GM23338 (cell line): ENCODE results near the gene GLTP. TPM values are rescaled to one million over a fixed set of nuclear protein-coding genes. Genes with fewer than 3 reads are reported as not detected.

ENCODE experiments used
- ATAC-seq: fragments of 200-7000 bp; cut with Tn5 transposase; 3 replicates; pipeline ENCODE4 v1.9.1; 2020
- DNase-seq: peaks from one replicate; pipeline ENCODE4 v3.0.0-alpha.2; 2015; ENCODE audit warnings: low spot score
- H2AFZ ChIP-seq: fragments of 200-600 bp; sonication (generic); 2 replicates; pipeline ENCODE4 v1.8.0; 2016; ENCODE audit warnings: antibody characterized with exemption, mild to moderate bottlenecking, moderate library complexity
- H3F3A ChIP-seq: fragments of 200-600 bp; sonication (generic); replicated peaks from 2 replicates; pipeline ENCODE4 v1.8.0; 2017; ENCODE audit warnings: antibody characterized with exemption, mixed run types, low read depth
- H3K27ac ChIP-seq: fragments of 200-600 bp; sonication (generic); 2 replicates; pipeline ENCODE4 v1.6.1; 2016; ENCODE audit warnings: low read depth
- H3K27me3 ChIP-seq: fragments of 200-600 bp; sonication (generic); 2 replicates; pipeline ENCODE4 v1.8.0; 2016; ENCODE audit warnings: mild to moderate bottlenecking, mixed run types, moderate library complexity; ENCODE audit not compliant: insufficient read depth
- H3K36me3 ChIP-seq: fragments of 200-600 bp; sonication (generic); 2 replicates; pipeline ENCODE4 v1.8.0; 2016; ENCODE audit warnings: mild to moderate bottlenecking; ENCODE audit not compliant: insufficient read depth
- H3K4me1 ChIP-seq: fragments of 200-600 bp; sonication (generic); 2 replicates; pipeline ENCODE4 v1.8.0; 2016; ENCODE audit warnings: mild to moderate bottlenecking, moderate library complexity; ENCODE audit not compliant: insufficient read depth
- H3K4me2 ChIP-seq: fragments of 200-600 bp; sonication (generic); 2 replicates; pipeline ENCODE4 v1.7.1; 2017; ENCODE audit warnings: mixed run types
- H3K4me3 ChIP-seq: fragments of 200-600 bp; sonication (generic); 2 replicates; pipeline ENCODE4 v1.6.1; 2016; ENCODE audit warnings: mixed run types
- H3K79me2 ChIP-seq: fragments of 200-600 bp; sonication (generic); replicated peaks from 2 replicates; pipeline ENCODE4 v1.8.0; 2017; ENCODE audit warnings: mild to moderate bottlenecking; ENCODE audit not compliant: insufficient read depth
- H3K9me2 ChIP-seq: fragments of 200-600 bp; sonication (generic); 2 replicates; pipeline ENCODE4 v1.8.0; 2017; ENCODE audit not compliant: insufficient read depth
- H4K20me1 ChIP-seq: fragments of 200-600 bp; sonication (generic); replicated peaks from 2 replicates; pipeline ENCODE4 v1.8.0; 2017; ENCODE audit warnings: mild to moderate bottlenecking; ENCODE audit not compliant: insufficient read depth
- H3K27ac Mint-ChIP-seq: 2 replicates; pipeline ENCODE4 v1.8.0; 2020; ENCODE audit warnings: inconsistent platforms, mild to moderate bottlenecking, moderate library complexity, mixed read lengths
- H3K27me3 Mint-ChIP-seq: 3 replicates; pipeline ENCODE4 v1.8.0; 2022; ENCODE audit warnings: low read depth, mild to moderate bottlenecking, moderate library complexity, mixed read lengths, inconsistent platforms; ENCODE audit not compliant: insufficient read depth, poor library complexity
- H3K36me3 Mint-ChIP-seq: 3 replicates; pipeline ENCODE4 v1.8.0; 2021; ENCODE audit warnings: low read depth, mild to moderate bottlenecking, inconsistent platforms, moderate library complexity, mixed read lengths
- H3K4me1 Mint-ChIP-seq: 3 replicates; pipeline ENCODE4 v1.8.0; 2020; ENCODE audit warnings: mild to moderate bottlenecking, inconsistent platforms, mixed read lengths
- H3K4me3 Mint-ChIP-seq: 3 replicates; pipeline ENCODE4 v1.8.0; 2021; ENCODE audit warnings: moderate library complexity, mild to moderate bottlenecking, inconsistent platforms, mixed read lengths
- H3K9me3 Mint-ChIP-seq: 3 replicates; pipeline ENCODE4 v1.8.0; 2020; ENCODE audit warnings: moderate library complexity, mild to moderate bottlenecking, inconsistent platforms, mixed read lengths
- EZH2 ChIP-seq: fragments of 200-600 bp; sonication (generic); IDR thresholded peaks from one replicate; pipeline ENCODE4 v1.8.0; 2017; ENCODE audit warnings: antibody characterized with exemption, mild to moderate bottlenecking, low read depth; ENCODE audit not compliant: unreplicated experiment
- EZH2phosphoT487 ChIP-seq: fragments of 200-600 bp; sonication (generic); IDR thresholded peaks from one replicate; pipeline ENCODE4 v1.8.1; 2018; ENCODE audit warnings: antibody characterized with exemption; ENCODE audit not compliant: unreplicated experiment
- NANOG ChIP-seq: IDR thresholded peaks from 2 replicates; pipeline ENCODE4 v1.6.1; 2016; ENCODE audit warnings: antibody characterized with exemption, borderline replicate concordance
- POLR2AphosphoS5 ChIP-seq: IDR thresholded peaks from 2 replicates; pipeline ENCODE4 v1.6.1; 2016; ENCODE audit warnings: antibody characterized with exemption, low read depth
- ZNF114 ChIP-seq: fragments of 250-450 bp; sonication (Bioruptor Pico); IDR thresholded peaks from 2 replicates; pipeline ENCODE4 v1.5.0; 2020; ENCODE audit warnings: mild to moderate bottlenecking, moderate library complexity
- ZNF462 ChIP-seq: fragments of 250-450 bp; sonication (Bioruptor Pico); IDR thresholded peaks from 2 replicates; pipeline ENCODE4 v1.5.0; 2020; ENCODE audit warnings: mild to moderate bottlenecking, moderate library complexity
- polyA plus RNA-seq: library from polyadenylated mRNA; unstranded; fragments of >200 nt; fragmentation: Nextera tagmentation; extraction: Ambion mirVana; gene quantifications from 2 replicates; pipeline ENCODE4 v1.2.1, GENCODE V29; 2016
- total RNA-seq: library from RNA; depleted of rRNA; stranded (reverse); fragments of >200 nt; shearing (Covaris generic); gene quantifications from 2 replicates; pipeline ENCODE4 v1.2.3, GENCODE V29; 2014
- TF ChIP-seq, protein P1 (sequence below): IDR thresholded peaks from 2 replicates; pipeline ENCODE4 v1.6.1; 2016; ENCODE audit warnings: antibody characterized with exemption

GLTP gene
- total and polyA plus RNA-seq, 2 experiments from 2014 or later, result 26.5 to 30.2 TPM

DNA sequence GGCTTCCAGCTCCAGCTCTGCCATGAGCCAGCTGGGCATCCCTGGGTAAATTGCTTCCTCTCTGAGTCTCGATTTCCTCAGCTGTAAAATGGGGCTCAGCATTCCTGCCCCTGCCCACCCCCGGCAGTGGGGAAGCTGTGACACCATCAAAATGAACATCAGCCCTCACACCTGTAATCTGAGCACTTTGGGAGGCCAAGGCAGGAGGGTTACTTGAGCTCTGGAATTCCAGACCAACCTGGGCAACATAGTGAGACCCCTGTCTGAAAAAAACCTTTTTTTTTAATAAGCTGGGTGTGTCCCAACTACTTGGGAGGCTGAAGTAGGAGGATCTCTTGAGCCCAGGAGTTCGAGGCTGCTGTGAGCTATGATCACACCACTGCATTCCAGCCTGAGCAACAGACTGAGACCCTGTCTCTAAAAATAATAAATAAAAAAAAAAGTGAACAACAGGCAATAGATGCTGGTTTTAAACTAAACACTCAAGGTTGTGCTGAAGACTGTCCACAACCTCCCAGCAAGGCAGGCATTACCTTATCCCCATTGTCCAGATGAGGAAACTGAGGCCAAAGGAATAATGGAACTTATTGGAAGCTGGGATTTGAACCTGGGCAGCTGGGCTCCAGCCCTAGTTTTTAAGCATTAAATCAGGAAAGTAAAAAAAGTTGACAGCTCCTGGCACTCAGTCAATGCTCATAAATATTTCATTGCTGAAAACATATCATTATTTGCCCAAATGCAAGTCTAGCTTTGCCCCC is 51.4 kb downstream of the GLTP start (continued):
- TF ChIP-seq ZNF462 (CRISPR knock-in tag), result no peak
- TF ChIP-seq, protein P1, sequence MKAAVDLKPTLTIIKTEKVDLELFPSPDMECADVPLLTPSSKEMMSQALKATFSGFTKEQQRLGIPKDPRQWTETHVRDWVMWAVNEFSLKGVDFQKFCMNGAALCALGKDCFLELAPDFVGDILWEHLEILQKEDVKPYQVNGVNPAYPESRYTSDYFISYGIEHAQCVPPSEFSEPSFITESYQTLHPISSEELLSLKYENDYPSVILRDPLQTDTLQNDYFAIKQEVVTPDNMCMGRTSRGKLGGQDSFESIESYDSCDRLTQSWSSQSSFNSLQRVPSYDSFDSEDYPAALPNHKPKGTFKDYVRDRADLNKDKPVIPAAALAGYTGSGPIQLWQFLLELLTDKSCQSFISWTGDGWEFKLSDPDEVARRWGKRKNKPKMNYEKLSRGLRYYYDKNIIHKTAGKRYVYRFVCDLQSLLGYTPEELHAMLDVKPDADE, result no peak

DNA sequence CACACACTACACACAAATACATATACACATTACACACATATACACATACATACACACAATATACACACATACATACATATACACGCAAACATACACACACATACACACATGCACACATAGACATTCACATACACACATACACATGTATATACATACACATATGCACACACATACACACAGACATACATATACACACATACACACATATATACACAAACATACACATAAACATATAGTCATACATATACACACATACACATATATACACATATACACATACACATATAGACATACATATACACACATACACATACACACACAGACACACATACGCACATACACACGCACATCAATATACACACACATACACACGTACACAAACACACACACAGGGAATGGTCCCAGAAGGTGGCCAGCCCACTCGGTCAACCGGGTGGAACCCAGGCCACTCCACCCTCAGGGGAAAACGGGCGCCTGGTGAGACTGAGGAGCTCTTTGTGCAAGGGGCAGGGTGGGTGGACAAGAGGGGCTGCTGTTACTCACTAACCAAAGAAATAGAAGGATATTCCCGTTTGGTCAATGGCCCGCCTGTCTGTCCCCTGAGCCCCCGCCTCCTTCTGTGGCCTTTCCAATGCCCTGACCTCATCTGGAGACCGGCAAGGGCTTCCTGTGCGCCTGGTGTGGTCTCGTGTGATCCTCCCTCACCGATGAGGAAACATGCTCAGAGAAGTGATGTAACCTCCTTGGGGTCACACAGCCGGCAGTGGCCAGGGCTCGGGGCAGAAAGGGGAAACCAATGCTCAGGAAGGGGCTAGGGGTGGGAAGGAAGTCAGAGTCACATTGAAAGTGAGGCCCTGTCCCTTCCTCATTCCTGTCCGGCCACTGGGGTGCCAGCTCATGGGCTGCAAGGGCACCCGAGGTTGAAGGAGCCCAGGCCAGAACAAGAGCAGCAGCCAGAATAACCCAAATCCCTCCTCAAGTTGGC is 52.5 kb downstream of the GLTP start:
- peaks cover 1% of the 10 kb centered on the region for H3K27me3 Mint-ChIP-seq
- H3K36me3 ChIP-seq, result no peaks in the 10 kb centered on the region
- H3K4me3 Mint-ChIP-seq, result no peak overlapping the region
- no peaks in the 10 kb centered on the region for H3K9me3 Mint-ChIP-seq
- no peaks in the 10 kb centered on the region for H4K20me1 ChIP-seq
- H3K9me2 ChIP-seq, result no peaks in the 10 kb centered on the region
- H2AFZ ChIP-seq, result no peak overlapping the region
- peaks cover 3% of the 10 kb centered on the region; the same call in 1 of the 3 replicates for H3K4me1 Mint-ChIP-seq
- no peaks in the 10 kb centered on the region for H3F3A ChIP-seq
- H3K27me3 ChIP-seq, result no peaks in the 10 kb centered on the region
- no peaks in the 10 kb centered on the region for H3K4me1 ChIP-seq
- H3K4me2 ChIP-seq, result no peak overlapping the region
- H3K79me2 ChIP-seq, result no peaks in the 10 kb centered on the region
- no peak for ATAC-seq
- H3K4me3 ChIP-seq, result no peak overlapping the region
- H3K27ac ChIP-seq, result no peak overlapping the region
- no peak overlapping the region for H3K27ac Mint-ChIP-seq
- H3K36me3 Mint-ChIP-seq, result no peaks in the 10 kb centered on the region
- no peak for DNase-seq
- TF ChIP-seq POLR2AphosphoS5, result no peak
- TF ChIP-seq EZH2phosphoT487, result no peak
- TF ChIP-seq NANOG, result no peak
- no peak for TF ChIP-seq ZNF114 (CRISPR knock-in tag)
- no peak for TF ChIP-seq EZH2
- TF ChIP-seq, protein P1, result no peak
